Nephron (organoid): ENCODE data around the gene LOX.

Experiments used
- H3K27ac Mint-ChIP-seq, 3 experiments: 2 replicates each; pipeline ENCODE4 v1.8.0; 2020; ENCODE audit warnings: mixed read lengths in 3 of 3, mild to moderate bottlenecking in 2 of 3, moderate library complexity in 1 of 3
- H3K27me3 Mint-ChIP-seq: 2 replicates; pipeline ENCODE4 v1.8.0; 2021; ENCODE audit warnings: low read depth, mild to moderate bottlenecking, moderate library complexity, mixed read lengths
- H3K36me3 Mint-ChIP-seq: 2 replicates; pipeline ENCODE4 v1.8.0; 2020; ENCODE audit warnings: low read depth, mixed read lengths
- H3K4me1 Mint-ChIP-seq: 2 replicates; pipeline ENCODE4 v1.8.0; 2020; ENCODE audit warnings: mixed read lengths
- H3K4me3 Mint-ChIP-seq, 3 experiments: 2 replicates each; pipeline ENCODE4 v1.8.0; 2020; ENCODE audit warnings: mild to moderate bottlenecking in 3 of 3, mixed read lengths in 3 of 3, moderate library complexity in 2 of 3
- H3K9me3 Mint-ChIP-seq: 2 replicates; pipeline ENCODE4 v1.8.0; 2020; ENCODE audit warnings: mixed read lengths
- TF ChIP-seq, protein P1 (sequence below), 3 experiments: fragments of 200-600 bp; sonication (generic); IDR thresholded peaks; one replicate each; pipeline ENCODE4 v1.5.0; 2021; ENCODE audit warnings: antibody characterized with exemption in 3 of 3; ENCODE audit not compliant: unreplicated experiment in 3 of 3

LOX gene

DNA sequence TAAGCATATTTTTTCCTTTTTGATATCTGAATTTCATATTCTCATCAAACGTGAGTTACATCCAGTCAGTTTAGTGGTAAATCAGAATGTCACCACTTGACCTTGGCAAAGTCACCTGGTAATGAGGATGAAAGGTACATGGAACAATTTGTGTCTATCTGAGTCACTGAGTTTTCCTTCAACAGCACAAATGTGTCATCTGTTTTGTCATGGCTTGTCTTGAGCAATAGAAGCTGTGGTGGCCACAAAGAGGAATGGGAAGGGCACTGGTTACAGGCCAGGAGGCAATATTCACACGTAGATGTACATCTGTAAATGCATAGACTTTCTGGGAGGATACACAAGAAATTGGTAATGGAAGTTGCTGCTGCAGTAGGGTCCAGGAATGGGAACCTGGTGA lies 42.9 kb upstream of the LOX start:
- TF ChIP-seq, protein P1, sequence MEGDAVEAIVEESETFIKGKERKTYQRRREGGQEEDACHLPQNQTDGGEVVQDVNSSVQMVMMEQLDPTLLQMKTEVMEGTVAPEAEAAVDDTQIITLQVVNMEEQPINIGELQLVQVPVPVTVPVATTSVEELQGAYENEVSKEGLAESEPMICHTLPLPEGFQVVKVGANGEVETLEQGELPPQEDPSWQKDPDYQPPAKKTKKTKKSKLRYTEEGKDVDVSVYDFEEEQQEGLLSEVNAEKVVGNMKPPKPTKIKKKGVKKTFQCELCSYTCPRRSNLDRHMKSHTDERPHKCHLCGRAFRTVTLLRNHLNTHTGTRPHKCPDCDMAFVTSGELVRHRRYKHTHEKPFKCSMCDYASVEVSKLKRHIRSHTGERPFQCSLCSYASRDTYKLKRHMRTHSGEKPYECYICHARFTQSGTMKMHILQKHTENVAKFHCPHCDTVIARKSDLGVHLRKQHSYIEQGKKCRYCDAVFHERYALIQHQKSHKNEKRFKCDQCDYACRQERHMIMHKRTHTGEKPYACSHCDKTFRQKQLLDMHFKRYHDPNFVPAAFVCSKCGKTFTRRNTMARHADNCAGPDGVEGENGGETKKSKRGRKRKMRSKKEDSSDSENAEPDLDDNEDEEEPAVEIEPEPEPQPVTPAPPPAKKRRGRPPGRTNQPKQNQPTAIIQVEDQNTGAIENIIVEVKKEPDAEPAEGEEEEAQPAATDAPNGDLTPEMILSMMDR (IDR thresholded peaks at IDR 0.05; ENCODE audit: unreplicated experiment in 3 of 3), result no peak
- H3K27ac Mint-ChIP-seq, result no peak overlapping the region
- H3K27me3 Mint-ChIP-seq, result no peaks in the 10 kb centered on the region
- H3K4me1 Mint-ChIP-seq, result peaks cover 36% of the 10 kb centered on the region
- no peak overlapping the region for H3K4me3 Mint-ChIP-seq
- H3K9me3 Mint-ChIP-seq, result no peaks in the 10 kb centered on the region
- H3K36me3 Mint-ChIP-seq, result no peaks in the 10 kb centered on the region

DNA sequence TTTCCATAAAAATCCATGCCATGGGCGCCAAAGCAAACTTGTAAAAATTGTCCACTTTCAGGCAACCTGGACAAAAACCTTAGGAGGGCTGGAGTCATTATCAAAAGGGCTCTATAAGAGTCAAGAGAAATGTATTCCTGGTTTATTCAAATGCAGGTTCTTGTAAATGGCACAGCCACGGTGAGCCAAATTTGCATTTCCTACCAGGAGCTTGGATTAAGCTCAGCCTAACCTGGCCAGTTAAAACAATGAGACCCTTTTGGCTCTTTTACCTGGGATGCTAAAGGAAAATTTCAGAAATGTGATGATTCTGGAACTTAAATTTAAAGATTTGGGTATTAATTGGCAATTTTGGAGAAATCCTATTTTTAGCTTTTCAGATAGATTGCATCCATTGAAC lies 42.4 kb upstream of the LOX start:
- Mint-ChIP-seq H3K27me3 (no peaks in the 10 kb centered on the region), H3K4me1 (peaks cover 31% of the 10 kb centered on the region), H3K4me3 (no peak overlapping the region), H3K36me3 (no peaks in the 10 kb centered on the region), H3K27ac (no peak overlapping the region), H3K9me3 (no peaks in the 10 kb centered on the region)
- TF ChIP-seq, protein P1 (IDR thresholded peaks at IDR 0.05; ENCODE audit: unreplicated experiment in 3 of 3), result no peak

DNA sequence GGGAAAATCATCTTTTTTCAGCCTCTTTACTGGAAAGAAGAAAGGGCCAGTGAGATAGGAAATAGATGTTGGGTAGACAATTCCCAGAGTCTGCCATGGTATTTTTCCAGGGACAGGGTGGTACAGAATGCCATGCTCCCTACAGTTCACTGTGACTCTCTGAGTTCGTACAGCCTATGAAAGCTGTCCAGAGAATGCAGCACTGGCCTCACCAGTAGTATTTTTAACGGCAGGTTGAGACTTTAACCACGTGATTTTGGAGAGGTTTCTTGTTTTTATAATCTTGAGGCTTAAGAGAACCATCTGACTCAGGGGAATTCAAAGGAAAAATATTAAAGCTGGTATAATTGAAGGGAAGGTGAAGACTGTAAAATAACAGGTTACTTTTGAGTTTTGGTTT lies 41.1 kb upstream of the LOX start:
- Mint-ChIP-seq H3K27ac (no peak overlapping the region), H3K4me3 (no peak overlapping the region), H3K36me3 (no peaks in the 10 kb centered on the region), H3K27me3 (no peaks in the 10 kb centered on the region), H3K9me3 (no peaks in the 10 kb centered on the region), H3K4me1 (peaks cover 18% of the 10 kb centered on the region)
- TF ChIP-seq, protein P1 (IDR thresholded peaks at IDR 0.05; ENCODE audit: unreplicated experiment in 3 of 3), result no peak

DNA sequence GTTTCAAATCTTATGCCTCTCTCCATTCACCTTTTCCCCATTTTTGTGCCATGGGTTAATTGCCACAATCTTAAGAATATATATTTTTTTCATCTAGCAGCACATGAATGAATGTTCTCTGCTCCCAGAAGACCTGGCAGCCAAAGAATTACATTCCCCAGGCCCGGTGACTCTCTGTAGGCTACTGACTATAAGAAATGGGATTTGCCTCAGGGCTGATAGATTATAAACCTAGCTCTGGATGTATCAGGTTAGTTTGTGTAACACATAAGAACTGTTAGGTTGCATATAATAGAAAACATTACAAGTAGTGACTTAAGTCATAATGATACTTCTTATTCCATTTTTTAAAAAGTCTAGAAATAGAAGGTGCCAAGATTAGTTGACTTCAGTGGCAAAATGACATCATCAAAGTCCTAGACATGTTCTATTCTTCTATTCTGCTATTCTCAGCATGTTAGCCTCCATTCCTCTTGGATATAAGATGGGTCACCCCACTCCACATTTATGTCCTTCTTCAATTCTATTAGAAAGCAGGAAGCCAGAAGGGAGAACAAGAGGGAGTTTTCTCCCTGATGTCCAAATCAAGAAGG lies 40.4 kb upstream of the LOX start:
- Mint-ChIP-seq H3K9me3 (no peaks in the 10 kb centered on the region), H3K36me3 (no peaks in the 10 kb centered on the region), H3K4me3 (no peak overlapping the region), H3K4me1 (peaks cover 12% of the 10 kb centered on the region), H3K27ac (no peak overlapping the region), H3K27me3 (no peaks in the 10 kb centered on the region)
- TF ChIP-seq, protein P1 (IDR thresholded peaks at IDR 0.05; ENCODE audit: unreplicated experiment in 3 of 3), result no peak

DNA sequence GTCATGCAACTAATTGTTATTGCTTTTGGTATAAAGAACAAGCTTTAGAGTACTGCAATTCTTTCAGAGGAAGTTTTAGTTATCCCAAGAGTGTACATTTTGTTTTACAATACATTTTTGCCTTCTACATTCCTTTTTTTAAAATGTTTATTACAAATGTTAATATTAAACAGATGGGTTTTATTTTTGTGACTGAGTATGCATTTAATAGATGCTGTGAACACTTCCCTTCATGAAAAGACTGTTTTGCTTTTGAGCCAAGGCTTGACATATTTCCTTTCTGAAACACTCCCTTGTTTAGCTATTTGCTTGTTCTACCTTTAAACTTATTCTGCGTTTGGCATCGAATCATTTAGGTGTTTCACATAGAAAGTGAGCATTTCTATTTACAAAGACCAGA lies 36.4 kb upstream of the LOX start:
- H3K4me1 Mint-ChIP-seq, result no peaks in the 10 kb centered on the region
- no peaks in the 10 kb centered on the region for H3K36me3 Mint-ChIP-seq
- TF ChIP-seq, protein P1 (IDR thresholded peaks at IDR 0.05; ENCODE audit: unreplicated experiment in 3 of 3), result no peak
- no peak overlapping the region for H3K4me3 Mint-ChIP-seq
- no peaks in the 10 kb centered on the region for H3K27me3 Mint-ChIP-seq
- H3K9me3 Mint-ChIP-seq, result no peaks in the 10 kb centered on the region
- no peak overlapping the region for H3K27ac Mint-ChIP-seq

DNA sequence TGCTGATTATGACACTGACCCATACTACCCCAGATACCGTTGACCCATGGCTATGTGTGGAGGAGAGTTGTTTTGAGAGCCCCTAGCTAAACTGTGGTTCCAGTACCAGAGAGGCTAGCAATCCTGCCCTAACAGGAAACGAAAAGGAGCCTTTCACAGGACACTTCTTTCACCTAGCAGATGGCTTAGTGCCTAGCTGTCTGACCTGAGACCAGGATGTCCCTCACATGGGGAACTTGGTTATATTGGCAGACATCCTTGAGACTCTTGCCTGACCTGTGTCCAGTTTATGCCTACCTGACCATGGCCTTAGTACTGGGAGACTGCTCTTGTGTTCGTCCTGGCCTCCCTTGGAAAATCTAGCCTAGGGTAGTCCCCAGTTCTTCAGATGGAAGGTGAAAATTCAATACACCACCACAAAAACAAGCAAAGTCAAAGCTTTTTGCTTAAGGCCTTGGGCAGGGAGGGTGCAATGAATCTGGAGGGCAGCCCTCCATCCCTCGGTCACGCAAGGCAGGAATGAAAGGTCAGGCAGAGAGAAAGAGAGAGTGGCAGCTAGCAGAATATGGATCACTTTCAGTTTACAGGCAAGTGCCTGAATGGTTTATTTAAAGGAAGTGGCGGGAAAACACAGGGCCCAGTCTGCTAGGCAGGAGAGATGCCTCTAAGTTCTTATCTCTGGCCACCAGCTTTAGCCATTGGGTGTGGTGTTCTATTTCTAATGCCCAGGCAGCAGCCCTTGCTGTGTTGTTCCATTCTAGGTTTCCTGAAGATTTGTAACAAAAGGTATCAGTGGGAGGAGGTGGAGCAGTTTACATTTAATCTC lies 34.9 kb upstream of the LOX start:
- TF ChIP-seq, protein P1 (IDR thresholded peaks at IDR 0.05; ENCODE audit: unreplicated experiment in 3 of 3), result no peak
- Mint-ChIP-seq H3K4me1 (no peaks in the 10 kb centered on the region), H3K27ac (no peak overlapping the region)

More for the DNA sequence above, 34.9 kb upstream of the LOX start:
- Mint-ChIP-seq H3K27me3 (no peaks in the 10 kb centered on the region), H3K36me3 (no peaks in the 10 kb centered on the region), H3K4me3 (no peak overlapping the region), H3K9me3 (no peaks in the 10 kb centered on the region)
